Cortex of kidney (tissue), 1 donor: ENCODE data around the gene GSTA5.
"Not testable (repeated sequence)": the region's sequence is repeated elsewhere in the genome, so short reads cannot be mapped to it uniquely, and the experiment has no call there.

Source experiments
- DNase-seq: peaks from one replicate; lab custom pipeline; 2025; lab: John Stamatoyannopoulos, UW

The GSTA5 gene

DNA sequence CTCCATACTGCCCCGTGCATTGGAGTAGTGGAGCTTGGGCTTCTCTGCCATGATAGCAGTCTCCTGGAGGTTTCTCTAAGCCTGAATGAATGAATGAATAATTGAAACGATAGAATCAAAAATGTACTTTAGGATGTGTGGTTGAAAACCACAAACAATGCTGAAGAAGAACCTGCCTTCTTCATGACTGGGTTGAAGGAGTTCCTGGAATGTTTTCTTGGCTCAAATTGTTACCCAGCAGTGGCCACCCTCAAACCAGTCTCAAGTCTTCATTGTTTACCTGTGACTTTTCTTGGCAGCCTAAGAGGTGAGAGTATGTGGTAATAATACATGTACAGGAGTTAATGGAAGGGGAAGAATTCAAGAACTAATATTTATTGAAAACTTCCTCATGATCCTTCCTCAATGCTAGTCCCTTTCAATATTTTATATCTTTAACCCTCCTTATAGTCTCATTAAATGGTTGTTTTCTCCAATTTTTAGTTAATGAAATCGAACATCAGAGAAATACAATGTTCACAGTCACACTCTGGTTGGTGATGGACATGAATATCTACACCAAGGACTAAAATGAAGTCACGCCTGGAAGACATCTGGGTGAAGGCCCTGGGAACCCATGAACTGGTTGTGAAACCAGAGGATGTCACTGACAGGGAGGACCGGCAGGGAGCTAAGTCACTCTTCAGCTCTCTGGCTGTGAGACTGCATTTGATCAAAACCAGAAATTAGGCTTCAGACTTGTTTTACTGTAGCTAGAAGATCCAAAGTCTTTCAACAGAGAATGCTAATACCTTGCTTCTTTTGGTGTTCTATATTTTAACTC lies at the start of gene GSTA5:
Gene GSTA5, minus strand, starts transcription at position 51 of the 823 bp plus-strand sequence.
- no peak for DNase-seq

DNA sequence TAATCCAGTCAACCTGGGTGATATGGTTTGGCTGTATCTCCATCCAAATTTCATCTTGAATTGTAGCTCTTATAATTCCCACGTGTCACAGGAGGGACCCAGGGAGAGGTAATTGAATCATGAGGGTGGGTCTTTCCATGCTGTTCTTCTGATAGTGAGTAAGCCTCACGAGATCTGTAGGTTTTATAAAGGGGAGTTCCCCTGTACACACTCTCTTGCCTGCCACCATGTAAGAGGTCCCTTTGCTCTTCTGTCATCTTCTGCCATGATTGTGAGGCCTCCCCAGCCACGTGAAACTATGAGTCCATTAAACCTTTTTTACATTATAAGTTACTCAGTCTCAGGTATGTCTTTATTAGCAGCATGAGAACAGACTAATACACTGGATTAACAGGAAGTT lies 49.4 kb upstream of the GSTA5 start:
- no peak for DNase-seq

DNA sequence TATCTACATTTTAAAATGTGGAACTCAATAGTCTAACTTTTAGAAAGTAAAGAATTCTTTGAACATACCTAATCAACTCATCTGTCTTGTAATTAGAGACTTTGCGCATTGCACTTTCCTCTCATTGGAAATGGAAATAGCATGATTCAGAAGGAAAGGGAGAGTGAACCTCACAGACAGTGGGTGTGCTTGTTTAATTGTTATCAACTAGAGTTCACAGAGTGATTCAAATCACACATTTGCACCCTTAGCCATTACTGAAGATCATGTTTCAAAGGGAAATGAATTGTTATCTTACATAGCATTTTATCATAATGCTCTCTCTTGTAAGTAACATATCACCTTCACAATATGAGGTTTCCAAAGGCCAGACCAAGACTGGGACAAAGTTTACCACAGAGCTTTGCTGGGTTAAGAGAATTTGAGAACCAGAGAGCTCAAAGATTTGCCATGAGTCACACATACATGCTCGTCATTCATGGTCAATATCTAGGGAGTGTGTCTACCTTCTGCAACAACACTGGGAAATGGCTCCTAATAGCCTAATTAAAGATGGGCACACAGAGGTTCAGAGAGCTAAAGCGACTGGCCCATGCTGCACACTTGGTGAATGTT lies 47.4 kb upstream of the GSTA5 start:
- DNase-seq = no peak

DNA sequence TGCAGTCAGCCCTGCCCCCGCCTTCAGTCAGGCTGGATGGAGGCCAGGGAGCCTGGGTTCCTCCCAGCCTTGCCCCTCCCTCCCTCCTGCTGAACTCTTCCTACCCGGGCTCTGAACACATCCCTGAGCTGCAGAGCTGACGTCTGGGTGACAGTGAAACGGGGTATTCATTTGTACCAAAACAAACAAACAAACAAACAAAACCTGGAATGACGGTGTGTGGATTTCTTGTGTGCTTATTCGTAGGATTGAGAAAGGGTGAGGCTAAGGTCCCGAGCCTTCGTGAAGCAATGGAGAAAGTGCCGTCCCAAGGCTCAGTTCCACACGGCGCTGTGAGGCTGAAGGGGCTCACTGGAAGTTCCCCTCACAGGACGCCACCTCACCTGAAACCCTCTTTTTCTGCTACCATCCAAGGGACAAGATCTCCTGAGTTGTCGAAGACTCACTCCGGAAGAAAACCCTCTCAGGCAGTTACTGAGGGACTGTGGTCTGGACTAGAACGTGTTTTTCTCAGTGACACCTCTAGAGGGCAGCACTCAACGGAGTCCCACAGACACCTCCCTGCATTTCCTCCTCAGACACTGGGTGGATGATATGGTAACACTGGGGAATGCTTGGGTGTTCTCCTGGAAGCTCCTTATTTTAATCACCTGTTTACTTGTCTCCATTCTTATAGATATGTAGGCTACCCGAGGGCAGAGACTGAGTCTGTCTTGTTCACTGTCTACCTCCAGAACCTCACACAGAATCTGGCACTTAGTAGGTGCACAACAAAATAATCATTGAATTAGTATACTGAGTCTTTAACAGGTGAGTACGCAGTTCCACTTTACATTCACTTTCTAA lies 41.6 kb upstream of the GSTA5 start:
- DNase-seq = no peak

DNA sequence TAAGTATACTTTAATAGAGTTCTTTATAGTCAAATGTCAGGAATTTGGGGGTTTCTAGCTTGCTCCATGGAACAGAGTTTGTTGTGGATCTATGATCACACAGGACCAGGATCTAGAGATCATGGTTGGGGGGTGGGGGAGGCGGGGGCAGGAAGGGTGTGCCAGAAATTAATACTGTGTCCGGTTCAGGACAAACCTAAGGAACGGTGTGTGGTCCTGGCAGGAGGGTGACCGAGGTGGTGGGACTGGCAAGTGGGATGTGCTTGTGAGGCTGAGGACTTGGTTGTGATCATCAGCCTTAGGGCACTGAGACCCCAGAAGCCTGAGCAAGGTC lies 41.0 kb upstream of the GSTA5 start:
- DNase-seq = no peak

DNA sequence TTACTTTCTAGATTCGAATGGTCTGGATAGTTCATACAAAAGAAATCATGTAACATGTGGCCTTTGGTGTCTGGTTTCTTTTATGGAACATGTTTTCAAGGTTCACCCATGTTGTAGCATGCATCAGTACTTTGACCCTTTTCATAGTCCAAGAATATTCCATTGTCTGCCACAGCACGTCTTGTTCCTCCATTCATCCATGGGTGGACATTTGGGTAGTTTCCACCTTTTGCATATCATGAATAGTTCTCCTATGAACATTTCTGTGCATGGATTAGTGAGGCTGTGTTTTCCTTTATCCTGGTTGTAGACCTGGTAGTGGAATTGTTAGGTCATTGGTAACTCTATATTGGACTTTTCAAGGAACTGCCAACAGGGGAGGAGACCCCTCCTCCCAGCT lies 37.2 kb upstream of the GSTA5 start:
- DNase-seq = no peak

DNA sequence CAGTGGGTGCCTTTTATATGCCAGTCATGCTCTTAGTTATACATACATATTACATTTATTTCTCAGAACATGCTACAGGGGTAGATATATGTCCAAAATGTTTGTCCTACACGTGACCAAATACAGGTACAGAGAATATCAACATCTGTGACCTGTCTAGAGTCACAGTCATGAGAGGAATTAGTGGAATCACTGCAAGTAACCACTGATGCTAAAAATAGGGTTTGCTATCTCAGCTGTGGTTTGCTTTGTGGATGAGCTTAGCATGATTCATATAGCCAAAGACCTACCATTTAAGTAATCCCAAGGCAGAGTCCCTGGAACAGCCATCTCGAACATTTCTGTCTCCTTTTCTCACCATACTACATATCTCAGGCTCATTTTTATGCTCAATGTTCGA lies 36.6 kb upstream of the GSTA5 start:
- DNase-seq = no peak

DNA sequence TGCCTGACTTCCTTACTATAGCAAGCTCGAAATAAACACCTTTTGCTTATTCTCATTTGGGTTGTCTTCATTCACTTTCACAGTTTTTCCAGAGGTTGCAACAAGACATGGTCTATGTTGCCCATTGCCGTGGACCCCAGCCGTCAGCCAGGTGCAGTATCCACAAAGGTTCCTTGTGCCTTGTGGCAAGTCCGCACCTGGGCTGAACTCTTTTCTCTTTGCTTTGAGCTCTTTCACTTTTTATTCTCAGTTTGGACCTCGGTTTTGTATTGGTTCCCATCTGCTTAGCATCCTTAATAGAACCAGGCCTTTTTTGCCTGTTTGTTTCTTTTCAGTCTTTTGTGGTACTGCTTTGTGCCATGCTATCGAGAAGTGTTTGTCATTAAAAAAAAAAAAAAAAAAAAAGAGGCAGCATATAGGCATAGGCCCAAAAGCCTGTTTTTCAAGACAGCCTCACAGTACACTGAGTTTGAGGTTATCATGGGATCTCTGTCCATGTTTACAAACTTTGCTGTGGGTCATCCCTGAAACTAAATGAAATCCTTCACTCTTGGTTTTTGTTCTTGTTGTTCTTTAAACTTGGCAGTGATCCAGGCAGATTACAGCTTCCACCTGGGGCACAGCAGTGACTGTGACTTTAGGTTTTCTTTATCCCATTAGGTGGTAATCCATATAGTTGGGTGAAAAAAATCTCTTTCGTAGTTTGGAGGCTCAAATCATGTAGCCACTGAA lies 35.6 kb upstream of the GSTA5 start:
- no peak for DNase-seq

DNA sequence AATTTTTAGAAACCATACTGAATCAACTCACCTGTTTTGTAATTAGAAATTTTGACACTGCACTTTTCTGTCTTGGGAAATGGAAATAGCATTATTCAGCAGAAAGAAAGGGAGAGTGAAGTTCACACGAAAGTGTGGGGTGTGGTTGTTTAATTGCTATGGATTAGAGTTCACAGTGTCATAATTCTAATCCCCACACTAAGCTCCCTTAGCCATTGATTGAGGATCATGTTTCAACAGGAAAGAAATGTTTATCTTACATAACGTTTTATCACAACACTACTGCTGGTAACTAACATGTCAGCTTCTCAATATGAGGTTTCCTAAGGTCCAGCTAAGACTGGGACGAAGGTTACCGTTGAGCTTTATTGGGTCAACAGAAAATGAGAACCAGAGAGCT lies 31.4 kb upstream of the GSTA5 start:
- DNase-seq = no peak

DNA sequence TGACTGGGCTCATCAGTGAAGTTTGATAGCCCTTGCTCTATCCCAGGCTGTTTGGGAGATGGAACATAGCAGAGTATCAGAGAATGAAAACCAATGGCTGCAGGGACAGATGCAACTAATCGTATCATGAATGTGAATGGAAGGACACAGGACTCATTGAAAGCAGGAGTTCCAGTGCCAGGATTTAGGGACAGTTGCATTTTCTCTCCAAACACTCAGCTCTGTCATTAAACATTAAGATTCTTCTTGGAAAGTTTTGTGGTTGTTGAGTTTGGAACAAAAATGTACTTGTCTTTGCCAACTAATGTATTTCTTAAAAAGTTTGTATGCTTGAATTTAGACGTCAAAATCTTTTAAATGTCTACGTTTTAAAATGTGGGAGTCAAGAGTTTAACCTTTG lies 31.0 kb upstream of the GSTA5 start:
- no peak for DNase-seq

DNA sequence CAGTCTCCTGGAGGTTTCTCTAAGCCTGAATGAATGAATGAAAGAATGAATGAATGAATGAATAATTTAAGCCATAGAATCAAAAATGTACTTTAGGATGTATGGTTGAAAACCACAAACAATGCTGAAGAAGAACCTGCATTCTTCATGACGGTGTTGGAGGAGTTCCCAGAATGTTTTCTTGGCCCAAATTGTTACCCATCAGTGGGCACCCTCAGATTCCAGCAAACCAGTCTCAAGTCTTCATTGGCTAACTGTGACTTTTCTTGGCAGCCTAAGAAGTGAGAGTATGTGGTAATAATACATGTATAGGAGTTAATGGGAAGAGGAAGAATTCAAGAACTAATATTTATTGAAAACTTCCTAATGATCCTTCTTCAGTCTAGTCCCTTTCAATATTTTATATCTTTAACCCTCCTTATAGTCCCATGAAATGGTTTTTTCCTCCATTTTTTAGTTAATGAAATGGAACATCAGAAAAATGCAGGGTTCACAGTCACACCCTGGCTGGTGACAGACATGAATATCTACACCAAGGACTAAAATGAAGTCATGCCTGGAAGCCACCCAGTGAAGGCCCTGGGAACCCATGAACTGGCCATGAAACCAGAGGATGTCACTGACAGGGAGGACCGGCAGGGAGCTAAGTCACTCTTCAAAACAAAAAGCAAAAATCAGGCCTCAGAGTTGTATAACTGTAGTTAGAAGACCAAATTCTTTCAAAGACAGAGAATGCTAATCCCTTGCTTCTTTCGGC lies 29.9 kb upstream of the GSTA5 start:
- DNase-seq = not testable (repeated sequence)

DNA sequence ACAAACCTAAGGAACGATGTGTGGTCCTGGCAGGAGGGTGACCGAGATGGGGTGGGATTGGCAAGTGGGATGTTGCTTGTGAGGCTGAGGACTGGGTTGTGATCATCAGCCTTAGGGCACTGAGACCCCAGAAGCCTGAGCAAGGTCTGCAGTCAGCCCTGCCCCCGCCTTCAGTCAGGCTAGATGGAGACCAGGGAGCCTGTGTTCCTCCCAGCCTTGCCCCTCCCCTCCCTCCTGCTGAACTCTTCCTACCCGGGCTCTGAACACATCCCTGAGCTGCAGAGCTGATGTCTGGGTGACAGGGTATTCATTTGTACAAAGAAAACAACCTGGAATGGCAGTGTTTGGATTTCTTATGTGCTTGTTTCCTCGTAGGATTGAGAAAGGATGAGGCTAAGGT lies 28.3 kb upstream of the GSTA5 start:
- DNase-seq = not testable (repeated sequence)

DNA sequence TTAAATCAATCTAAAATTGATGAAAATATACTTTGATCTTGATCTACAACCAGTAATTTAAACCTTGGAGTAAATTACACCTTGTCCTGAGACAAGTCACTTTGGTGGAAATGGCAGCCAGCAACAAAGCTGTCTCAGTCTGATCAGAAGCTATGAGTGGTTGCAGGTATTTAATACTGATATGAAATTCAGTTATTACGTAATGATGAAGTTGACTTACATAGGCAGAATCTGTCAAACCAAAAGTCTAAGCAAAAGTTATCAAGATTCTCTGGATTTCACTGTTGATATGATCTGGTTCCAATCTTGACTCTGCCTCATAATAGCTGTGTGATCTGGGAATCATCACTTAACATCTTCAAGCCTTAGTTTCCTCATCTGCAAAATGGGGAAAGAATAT lies 27.6 kb upstream of the GSTA5 start:
- DNase-seq = no peak

DNA sequence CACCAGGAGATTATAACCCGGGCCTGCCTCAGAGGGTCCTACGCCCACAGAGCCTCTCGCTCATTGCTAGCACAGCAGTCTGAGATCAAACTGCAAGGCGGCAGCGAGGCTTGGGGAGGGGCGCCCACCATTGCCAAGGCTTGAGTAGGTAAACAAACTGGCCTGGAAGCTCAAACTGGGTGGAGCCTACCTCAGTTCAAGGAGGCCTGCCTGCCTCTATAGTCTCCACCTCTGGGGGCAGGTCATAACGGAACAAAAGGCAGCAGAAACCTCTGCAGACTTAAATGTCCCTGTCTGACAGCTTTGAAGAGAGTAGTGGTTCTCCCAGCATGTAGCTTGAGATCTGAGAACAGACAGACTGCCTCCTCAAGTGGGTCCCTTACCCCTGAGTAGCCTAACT lies 20.5 kb upstream of the GSTA5 start:
- not testable (repeated sequence) for DNase-seq

DNA sequence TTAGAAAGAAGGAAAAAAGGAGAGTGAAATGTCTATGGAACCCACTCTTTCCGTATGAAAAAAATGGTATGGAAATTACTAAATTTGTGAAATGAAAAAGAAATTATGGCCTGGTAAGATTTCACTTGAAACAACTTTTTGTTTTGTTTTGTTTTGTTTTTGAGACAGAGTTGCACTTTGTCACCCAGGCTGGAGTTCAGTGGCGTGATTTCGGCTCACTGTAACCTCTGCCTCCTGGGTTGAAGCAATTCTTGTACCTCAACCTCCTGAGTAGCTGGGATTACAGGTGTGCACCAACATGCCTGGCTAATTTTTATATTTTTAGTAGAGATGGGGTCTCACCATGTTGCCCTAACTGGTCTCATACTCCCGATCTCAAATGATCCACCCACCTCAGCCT lies 17.8 kb upstream of the GSTA5 start:
- no peak for DNase-seq

DNA sequence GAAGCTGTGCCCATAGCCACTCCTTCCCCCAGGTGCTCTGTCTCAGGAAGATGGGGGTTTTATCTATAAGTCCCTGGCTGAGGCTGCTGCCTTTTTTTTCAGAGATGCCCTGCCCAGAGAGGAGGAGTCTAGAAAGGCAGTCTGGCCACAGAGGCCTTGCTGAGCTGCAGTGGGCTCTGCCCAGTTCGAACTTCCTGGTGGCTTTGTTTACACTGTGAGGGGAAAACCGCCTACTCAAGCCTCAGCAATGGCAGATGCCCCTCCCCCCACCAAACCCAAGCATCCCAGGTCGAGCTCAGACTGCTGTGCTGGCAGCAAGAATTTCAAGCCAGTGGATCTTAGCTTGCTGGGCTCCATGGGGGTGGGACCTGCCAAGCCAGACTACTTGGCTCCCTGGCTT lies 15.5 kb upstream of the GSTA5 start:
- DNase-seq = not testable (repeated sequence)

DNA sequence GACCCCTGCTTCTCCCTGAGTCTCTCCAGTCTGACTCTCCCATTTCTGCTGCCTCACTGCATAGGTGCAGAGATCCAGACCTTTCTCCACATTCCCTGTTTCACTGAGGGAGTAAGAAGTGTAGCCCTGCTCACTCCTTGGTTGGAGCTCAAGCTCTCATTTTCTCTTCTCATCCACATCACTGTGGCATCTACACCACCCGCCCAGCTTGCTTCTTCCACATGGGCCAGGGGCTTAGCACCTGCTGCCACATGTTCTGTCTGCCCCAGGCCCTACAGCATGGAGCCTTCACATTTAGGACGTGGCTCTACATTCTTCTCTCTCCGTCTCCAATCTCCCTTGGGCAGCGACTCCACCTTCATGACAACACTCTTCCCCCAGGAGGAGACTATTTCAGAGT lies 8.5 kb upstream of the GSTA5 start:
- DNase-seq = no peak

DNA sequence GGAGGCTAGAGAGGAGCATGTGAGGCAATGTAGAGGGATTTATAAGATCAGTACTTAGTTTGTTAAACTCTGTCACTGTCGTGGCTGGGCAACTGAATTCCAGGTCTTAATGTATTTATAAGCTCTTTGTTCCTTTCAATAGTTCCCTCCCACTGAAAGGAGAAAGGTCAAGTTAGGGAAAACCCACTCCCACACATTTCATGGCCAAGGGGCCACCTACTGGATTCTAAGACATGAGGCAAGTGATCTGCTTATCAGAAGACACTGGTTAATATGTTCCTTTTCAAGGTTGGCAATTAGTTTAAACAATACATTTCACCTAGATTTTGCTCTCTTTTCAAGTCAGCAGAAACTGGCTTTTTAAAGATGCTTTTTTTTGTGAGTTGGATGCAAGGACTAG lies 5.4 kb upstream of the GSTA5 start:
- DNase-seq = no peak

DNA sequence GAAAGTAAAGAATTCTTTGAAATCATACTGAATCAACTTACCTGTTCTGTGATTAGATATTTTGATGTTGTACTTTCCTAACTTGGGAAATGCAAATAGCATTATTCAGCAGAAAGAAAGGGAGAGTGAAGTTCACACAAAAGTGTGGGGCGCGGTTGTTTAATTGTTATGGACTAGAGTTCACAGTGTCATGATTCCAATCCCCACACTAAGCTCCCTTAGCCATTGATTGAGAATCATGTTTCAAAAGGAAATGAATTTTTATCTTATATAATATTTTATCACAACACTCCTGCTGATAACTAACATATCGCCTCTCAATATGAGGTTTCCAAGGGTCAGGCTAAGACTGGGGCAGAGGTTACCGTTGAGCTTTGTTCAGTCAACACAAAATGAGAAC lies 3.0 kb upstream of the GSTA5 start:
- no peak for DNase-seq

DNA sequence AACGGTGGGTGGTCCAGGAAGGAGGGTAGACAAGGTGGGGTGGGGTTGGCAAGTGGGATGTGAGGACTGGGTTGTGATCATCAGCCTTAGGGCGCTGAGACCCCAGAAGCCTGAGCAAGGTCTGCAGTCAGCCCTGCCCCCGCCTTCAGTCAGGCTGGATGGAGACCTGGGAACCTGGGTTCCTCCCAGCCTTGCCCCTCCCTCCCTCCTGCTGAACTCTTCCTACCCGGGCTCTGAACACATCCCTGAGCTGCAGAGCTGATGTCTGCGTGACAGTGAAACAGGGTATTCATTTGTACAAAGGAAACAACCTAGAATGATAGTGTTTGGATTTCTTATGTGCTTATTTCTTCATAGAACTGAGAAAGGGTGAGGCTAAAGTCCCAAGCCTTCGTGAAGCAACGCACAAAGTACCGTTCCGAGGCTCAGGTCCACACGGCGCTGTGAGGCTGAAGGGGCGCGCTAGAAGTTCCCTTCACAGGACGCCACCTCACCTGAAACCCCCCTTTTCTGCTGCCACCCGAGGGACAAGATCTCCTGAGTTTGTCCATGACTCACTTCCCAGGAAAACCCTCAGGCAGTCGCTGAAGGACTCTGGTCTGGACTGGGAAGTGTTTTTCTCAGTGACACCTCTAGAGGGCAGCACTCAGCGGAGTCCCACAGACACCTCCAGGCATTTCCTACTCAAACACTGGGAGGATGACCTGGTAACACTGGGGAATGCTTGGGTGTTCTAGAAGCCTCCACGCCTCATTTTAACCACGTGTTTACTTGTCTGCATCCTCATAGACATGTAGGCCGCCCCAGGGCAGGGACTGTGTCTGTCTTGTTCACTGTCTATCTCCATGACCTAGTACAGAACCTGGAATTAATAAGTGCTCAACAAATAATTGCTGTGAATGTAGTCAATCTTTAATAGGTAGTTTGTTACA lies 1.2 kb downstream of the GSTA5 start:
- no peak for DNase-seq
